K562 (cell line): ENCODE results near the gene EEF2K. TPM values are rescaled to one million over a fixed set of nuclear protein-coding genes. Genes with fewer than 3 reads are reported as not detected.

Source experiments
- ATAC-seq: fragments of 200-7000 bp; cut with Tn5 transposase; 3 replicates; pipeline ENCODE4 v1.9.1; 2020; ENCODE audit warnings: moderate library complexity
- Bru-seq: library from RNA; stranded (reverse); fragments of 400-500 nt; gene quantifications from one replicate; lab custom pipeline; 2021; lab: Mats Ljungman, UMichigan
- BruChase-seq, 2 experiments: library from RNA; stranded (reverse); fragments of 400-500 nt; gene quantifications; one replicate each; lab custom pipeline; 2021; lab: Mats Ljungman, UMichigan
- BruUV-seq: library from RNA; stranded (reverse); fragments of 400-500 nt; replicated peaks from 2 replicates; lab custom pipeline; 2021; lab: Mats Ljungman, UMichigan
- CTCF ChIA-PET: fragments of 300-600 bp; formaldehyde crosslinking; extraction: SDS; loops from one replicate; lab custom pipeline; 2021; ENCODE audit warnings: low intra/inter-chr PET ratio; lab: Yijun Ruan, JAX
- POLR2A ChIA-PET: fragments of 300-600, 350-650 bp; sonication (Branson Sonifier 250); formaldehyde crosslinking; extraction: SDS; loops from one replicate; lab custom pipeline; 2021; ENCODE audit warnings: antibody characterized with exemption, inconsistent platforms; lab: Yijun Ruan, JAX
- DNase-seq, 4 experiments: peaks; one replicate each; pipeline versions ENCODE4 v3.0.0 to v3.0.0-alpha.2; 2011 to 2018; ENCODE audit warnings: low spot score in 3 of 4, mixed read lengths in 3 of 4; ENCODE audit errors: extremely low read depth in 1 of 4
- FAIRE-seq: peaks from 2 replicates; lab custom pipeline; 2011; peaks lifted over from hg19 to GRCh38; lab: Jason Lieb, UNC
- H2AFZ ChIP-seq: 2 replicates; pipeline ENCODE4 v1.6.0; 2011; ENCODE audit warnings: low read depth, low read length, control low read depth, inconsistent platforms
- H3K27ac ChIP-seq: fragments of 200-600 bp; 3 replicates; pipeline ENCODE4 v1.8.0; 2011; ENCODE audit warnings: low read depth, mild to moderate bottlenecking, control low read depth, inconsistent platforms, low read length, moderate library complexity, mixed read lengths; ENCODE audit errors: extremely low read depth
- H3K27me3 ChIP-seq, 2 experiments: fragments of 300-600 bp in 1 of 2; 2 replicates in 1 of 2; 3 replicates in 1 of 2; pipeline versions ENCODE4 v1.6.0 to v1.8.0; 2011; ENCODE audit warnings: inconsistent platforms in 2 of 2, low read length in 2 of 2, mild to moderate bottlenecking in 1 of 2, mixed read lengths in 1 of 2, moderate library complexity in 1 of 2; ENCODE audit not compliant: control insufficient read depth in 2 of 2, insufficient read depth in 2 of 2
- H3K36me3 ChIP-seq: fragments of 300-600 bp; 3 replicates; pipeline ENCODE4 v1.8.0; 2011; ENCODE audit warnings: mild to moderate bottlenecking, low read length, inconsistent platforms; ENCODE audit not compliant: control insufficient read depth, insufficient read depth
- H3K4me1 ChIP-seq, 2 experiments: fragments of 200-600 bp in 1 of 2; replicated peaks in 1 of 2; 2 replicates in 1 of 2; 3 replicates in 1 of 2; pipeline versions ENCODE4 v1.5.1 to v1.8.0; 2011; ENCODE audit warnings: inconsistent platforms in 2 of 2, low read length in 2 of 2, mild to moderate bottlenecking in 1 of 2, mixed read lengths in 1 of 2, moderate library complexity in 1 of 2; ENCODE audit not compliant: control insufficient read depth in 2 of 2, insufficient read depth in 2 of 2
- H3K4me2 ChIP-seq: 2 replicates; pipeline ENCODE4 v1.6.1; 2011; ENCODE audit warnings: low read length, control low read depth, inconsistent platforms, mixed read lengths; ENCODE audit not compliant: insufficient read depth
- H3K4me3 ChIP-seq: fragments of 200-600 bp; sonication (generic), shearing (Covaris generic); 2 replicates; pipeline ENCODE4 v1.5.1; 2016; ENCODE audit warnings: control low read depth, inconsistent platforms
- H3K79me2 ChIP-seq: fragments of 200-600 bp; 3 replicates; pipeline ENCODE4 v1.8.0; 2011; ENCODE audit warnings: low read length, inconsistent platforms; ENCODE audit not compliant: control insufficient read depth, insufficient read depth
- H3K9ac ChIP-seq, 2 experiments: 2 replicates each; pipeline versions ENCODE4 v1.6.0 to v1.6.1; 2011; ENCODE audit warnings: low read depth in 2 of 2, low read length in 2 of 2, control low read depth in 1 of 2, inconsistent platforms in 1 of 2, mild to moderate bottlenecking in 1 of 2, mixed read lengths in 1 of 2; ENCODE audit not compliant: insufficient read depth in 1 of 2
- H3K9me1 ChIP-seq: one replicate; pipeline ENCODE4 v1.6.0; 2011; ENCODE audit warnings: inconsistent platforms, mild to moderate bottlenecking, low read length, moderate library complexity; ENCODE audit not compliant: control insufficient read depth, insufficient read depth
- H3K9me3 ChIP-seq: replicated peaks from 2 replicates; pipeline ENCODE4 v1.5.1; 2011; ENCODE audit warnings: low read depth, low read length, inconsistent platforms; ENCODE audit not compliant: control insufficient read depth, insufficient read depth
- H4K20me1 ChIP-seq: replicated peaks from 2 replicates; pipeline ENCODE4 v1.6.1; 2011; ENCODE audit warnings: low read length, inconsistent platforms, mixed read lengths; ENCODE audit not compliant: control insufficient read depth, insufficient read depth
- CXXC5 ChIP-seq: fragments of 250-450 bp; sonication (Bioruptor Pico); IDR thresholded peaks from 2 replicates; pipeline ENCODE4 v1.8.0; 2022; ENCODE audit warnings: inconsistent platforms, mild to moderate bottlenecking, moderate library complexity
- HDAC8 ChIP-seq: fragments of 450-650 bp; IDR thresholded peaks from 2 replicates; pipeline ENCODE4 v1.6.1; 2016; ENCODE audit warnings: mild to moderate bottlenecking, missing genetic modification characterization, moderate library complexity, missing compliant biosample characterization
- NFATC3 ChIP-seq: fragments of 450-650 bp; IDR thresholded peaks from 2 replicates; pipeline ENCODE4 v1.6.1; 2017; ENCODE audit warnings: mild to moderate bottlenecking
- PYGO2 ChIP-seq: fragments of 450-650 bp; IDR thresholded peaks from 2 replicates; pipeline ENCODE4 v1.6.1; 2016; ENCODE audit warnings: mild to moderate bottlenecking, missing genetic modification characterization, moderate library complexity, missing compliant biosample characterization
- SMC3 ChIP-seq: conservative IDR thresholded peaks from 2 replicates; pipeline ENCODE4 v1.6.1; 2011; ENCODE audit warnings: low read depth, low read length, improper control_type of control experiment; ENCODE audit not compliant: insufficient read depth
- TRIM28 ChIP-seq: fragments of 450-650 bp; IDR thresholded peaks from 2 replicates; pipeline ENCODE4 v1.6.1; 2017
- WGBS: fragments of 100-300 bp; shearing (Covaris generic); methylation state at CpG from one replicate; pipeline ENCODE4 v1.1.6; 2016; ENCODE audit warnings: low coverage, mixed read lengths; ENCODE audit not compliant: insufficient coverage; ENCODE audit errors: missing lambda C conversion rate; 5-methylcytosine and 5-hydroxymethylcytosine counted together
- in situ Hi-C: fragments of 300-500 bp; cut with MboI; formaldehyde crosslinking; loops from 4 replicates; pipeline ENCODE4 v1.15.0; 2018; ENCODE audit warnings: inconsistent platforms, mixed read lengths
- intact Hi-C: fragments of 100-400 bp; cut with micrococcal nuclease; formaldehyde crosslinking; loops from 2 replicates; pipeline ENCODE4 v1.14.2; 2022
- long read RNA-seq, 3 experiments: library from polyadenylated mRNA in 2 of 3; library from RNA in 1 of 3; unstranded in 2 of 3; stranded (forward) in 1 of 3; transcript quantifications; one replicate each; pipeline ENCODE4 v2.0.0, GENCODE V29; 2019 to 2022
- polyA minus RNA-seq, 3 experiments: library from RNA; depleted of rRNA, polyadenylated mRNA; stranded (reverse); fragments of >200 nt; gene quantifications; 2 replicates each; pipeline ENCODE4 v1.2.3, GENCODE V29; 2011
- polyA plus RNA-seq, 8 experiments: library from polyadenylated mRNA; depleted of rRNA in 4 of 8; stranded (reverse) in 5 of 8; unstranded in 3 of 8; fragments of >200 nt; fragmentation: Nextera tagmentation in 2 of 8; fragmentation: Illumina TruSeq in 1 of 8; extraction: Ambion mirVana in 2 of 8; extraction: Trizol in 1 of 8; gene quantifications; 2 replicates each; pipeline versions ENCODE4 v1.2.1 to v1.2.3, GENCODE V29; 2011 to 2014; ENCODE audit warnings: inconsistent platforms in 1 of 8, missing spikeins in 1 of 8
- total RNA-seq, 7 experiments: library from RNA; depleted of rRNA in 6 of 7; stranded (reverse); fragments of >200 nt in 6 of 7; fragmentation: Illumina TruSeq in 2 of 7; extraction: Trizol in 2 of 7; gene quantifications; 2 replicates each; pipeline versions ENCODE4 v1.2.1 to v1.2.3, GENCODE V29; 2011 to 2021; ENCODE audit warnings: low replicate concordance in 1 of 7
- TF ChIP-seq, protein P1 (sequence below): fragments of 450-650 bp; IDR thresholded peaks from 2 replicates; pipeline ENCODE4 v1.7.1; 2018; ENCODE audit warnings: mild to moderate bottlenecking, low read depth; ENCODE audit not compliant: partially characterized antibody
- TF ChIP-seq, protein P2 (sequence below): sonication (generic); formaldehyde crosslinking; IDR thresholded peaks from 2 replicates; pipeline ENCODE4 v1.9.0; 2022; ENCODE audit warnings: mild to moderate bottlenecking, missing genetic modification reagents
- TF ChIP-seq, protein P3 (sequence below), 2 experiments: fragments of 250-450 bp in 1 of 2; fragments of 450-650 bp in 1 of 2; sonication (Bioruptor Pico) in 1 of 2; IDR thresholded peaks; 2 replicates each; pipeline versions ENCODE4 v1.6.1 to v1.8.0; 2016 to 2021; ENCODE audit warnings: mild to moderate bottlenecking in 2 of 2, moderate library complexity in 2 of 2, missing compliant biosample characterization in 1 of 2, missing genetic modification characterization in 1 of 2

EEF2K gene
- total RNA-seq (2011; cell fraction: chromatin; rRNA removed; ENCODE audit: low replicate concordance): 80.4 and 136 TPM in 2 replicates
- total RNA-seq (2011; cell fraction: nucleolus; rRNA removed): 75.0 and 81.5 TPM in 2 replicates
- total RNA-seq (2011; cell fraction: nucleoplasm; rRNA removed): 92.4 and 163 TPM in 2 replicates
- 13.1 and 14.8 TPM in 2 replicates for total RNA-seq (2014; rRNA removed)
- total RNA-seq (2014; rRNA removed; fragmentation: Illumina TruSeq; extraction: Trizol): 14.6 and 18.3 TPM in 2 replicates
- 12.1 and 12.9 TPM in 2 replicates for total RNA-seq (2015; rRNA removed; fragmentation: Illumina TruSeq; extraction: Trizol)
- 33.7 and 35.2 TPM in 2 replicates for total RNA-seq (2021)
- 12.2 and 13.7 TPM in 2 replicates for polyA plus RNA-seq (2011; rRNA removed)
- 20.2 and 20.3 TPM in 2 replicates for polyA plus RNA-seq (2011; cell fraction: cytosol; rRNA removed)
- 32.2 and 38.1 TPM in 2 replicates for polyA plus RNA-seq (2011; cell fraction: nucleus; rRNA removed)
- polyA plus RNA-seq (2012): 10.6 and 18.8 TPM in 2 replicates
- polyA plus RNA-seq (2014; fragmentation: Illumina TruSeq; extraction: Trizol): 23.0 and 26.3 TPM in 2 replicates
- polyA plus RNA-seq (2014; fragmentation: Nextera tagmentation; extraction: Ambion mirVana): 1 to 10 TPM; 3.0 to 3.4 TPM
- polyA plus RNA-seq (2014; rRNA removed): 11.3 and 15.3 TPM in 2 replicates
- 29.6 and 31.7 TPM in 2 replicates for polyA minus RNA-seq (2011; rRNA and poly(A)+ RNA removed)
- polyA minus RNA-seq (2011; cell fraction: cytosol; rRNA and poly(A)+ RNA removed): 28.4 and 40.3 TPM in 2 replicates
- polyA minus RNA-seq (2011; cell fraction: nucleus; rRNA and poly(A)+ RNA removed): 12.3 and 15.8 TPM in 2 replicates
- Bru-seq, nascent RNA: percentile 68 among the genes with signal in this experiment
- percentile 72 among the genes with signal in this experiment for BruChase-seq, experiment 1, labeled RNA remaining after a 2-hour chase
- BruChase-seq, experiment 2, labeled RNA remaining after a 6-hour chase: percentile 76 among the genes with signal in this experiment
- long read RNA-seq, experiment 1, full-length matches to known transcripts: 27 of 91 reads
- long read RNA-seq, experiment 1, partial matches to known transcripts: 26 of 91 reads
- long read RNA-seq, experiment 1, other reads (novel, unspliced or antisense): 38 of 91 reads
- long read RNA-seq, experiment 2, full-length matches to known transcripts: 1 of 19 reads
- long read RNA-seq, experiment 2, partial matches to known transcripts: 1 of 19 reads
- long read RNA-seq, experiment 2, other reads (novel, unspliced or antisense): 17 of 19 reads
- long read RNA-seq, experiment 3, full-length matches to known transcripts: 1 of 7 reads
- long read RNA-seq, experiment 3, partial matches to known transcripts: 2 of 7 reads
- long read RNA-seq, experiment 3, other reads (novel, unspliced or antisense): 4 of 7 reads

DNA sequence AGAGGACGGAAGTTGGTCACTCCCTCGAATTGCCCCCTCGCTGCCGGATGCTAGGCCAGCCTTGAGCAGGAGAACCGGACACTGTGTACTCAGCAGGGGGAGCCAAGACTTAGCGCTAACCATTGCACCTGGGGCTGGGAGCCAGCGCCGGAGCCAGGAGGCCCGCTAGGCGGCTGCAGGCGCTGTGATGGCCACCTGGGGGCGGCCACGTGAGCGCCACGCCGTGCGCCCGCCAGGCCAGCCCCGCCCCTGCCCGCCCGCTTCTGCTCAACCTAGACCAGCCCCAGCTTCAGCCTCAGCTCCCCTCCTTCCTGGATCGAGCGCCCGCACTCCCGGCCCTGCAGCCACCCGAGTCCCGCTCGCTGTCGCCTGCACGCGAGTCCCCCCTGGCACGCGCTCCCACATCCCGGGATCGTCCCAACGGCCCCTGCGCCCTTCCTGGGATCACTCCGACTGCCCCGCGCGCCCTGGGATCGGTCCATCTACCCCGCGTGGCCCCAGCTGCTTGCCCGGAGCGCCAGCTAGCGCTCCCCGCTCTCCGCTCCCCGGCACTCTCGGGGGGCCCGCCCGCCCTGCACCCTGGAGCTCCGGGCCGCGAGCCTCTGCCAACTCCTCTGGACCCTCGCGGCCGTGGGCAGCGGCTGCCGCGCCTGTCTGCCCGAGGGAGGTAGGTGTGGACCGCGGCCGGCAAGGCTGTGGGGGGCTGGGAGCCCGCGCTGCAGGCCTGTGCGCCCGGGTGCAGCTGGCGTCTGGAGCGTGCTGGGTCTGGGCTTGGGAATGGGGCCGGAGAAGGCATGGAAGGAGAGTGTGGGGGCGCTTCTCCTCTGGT lies at the start of gene EEF2K:
Gene EEF2K (plus strand): TSS at position 266 of the 829 bp plus-strand sequence. CDS start 19,452 bp downstream, outside the sequence.
- Histone ChIP-seq H3K9me1 (no peaks in the 10 kb centered on the region), H3K36me3 (peaks cover 20% of the 10 kb centered on the region; the same call in 2 of the 3 replicates), H3K9me3 (peaks cover 5% of the 10 kb centered on the region), H3K79me2 (peaks cover 52% of the 10 kb centered on the region), H3K9ac (peak within 1 kb of the TSS; percentile 82 to 96), H3K4me1 (peaks cover 13 to 24% of the 10 kb centered on the region in 2 experiments; a peak in 4 of 5 replicates), H3K4me2 (peak within 1 kb of the TSS; percentile 87), H2AFZ (peak within 1 kb of the TSS; percentile 90), H3K27me3 (no peaks in the 10 kb centered on the region), H3K27ac (peak within 1 kb of the TSS; percentile 86), H4K20me1 (no peaks in the 10 kb centered on the region), H3K4me3 (peak within 1 kb of the TSS; percentile 94)
- intact Hi-C loops: loop anchor here (1.0 kb wide), 1 partner anchor 91 kb away; the partner anchor contains the start of gene POLR3E
- ATAC-seq (peak; percentile 96), FAIRE-seq (peak; percentile 98), DNase-seq (peak; percentile 93 to 98 (median 94))
- ChIA-PET POLR2A (interaction anchor here (0.7 to 2.9 kb wide), 4 partner anchors 10 to 91 kb away, joined by 3 to 18 read pairs (median 6); partner anchors contain the start of gene POLR3E), CTCF (interaction anchor here (3.3 kb wide), 1 partner anchor 91 kb away, joined by 30 read pairs; the partner anchor contains the start of gene POLR3E)
- WGBS: under 1% methylated on average over 41 of the region's 74 CpGs
- no TSS peak for BruUV-seq
- in situ Hi-C loops: loop anchor here (5.0 kb wide), 1 partner anchor 91 kb away; the partner anchor contains the start of gene POLR3E
- TF ChIP-seq PYGO2 (no peak), SMC3 (peak; percentile 72), NFATC3 (no peak), TRIM28 (peak; percentile 23; the same call in 1 of the 2 replicates), HDAC8 (0 out of 2 replicates have a peak, but pooled peaks have one; percentile 51), CXXC5 (CRISPR knock-in tag) (peak; percentile 93)
- TF ChIP-seq, protein P1, sequence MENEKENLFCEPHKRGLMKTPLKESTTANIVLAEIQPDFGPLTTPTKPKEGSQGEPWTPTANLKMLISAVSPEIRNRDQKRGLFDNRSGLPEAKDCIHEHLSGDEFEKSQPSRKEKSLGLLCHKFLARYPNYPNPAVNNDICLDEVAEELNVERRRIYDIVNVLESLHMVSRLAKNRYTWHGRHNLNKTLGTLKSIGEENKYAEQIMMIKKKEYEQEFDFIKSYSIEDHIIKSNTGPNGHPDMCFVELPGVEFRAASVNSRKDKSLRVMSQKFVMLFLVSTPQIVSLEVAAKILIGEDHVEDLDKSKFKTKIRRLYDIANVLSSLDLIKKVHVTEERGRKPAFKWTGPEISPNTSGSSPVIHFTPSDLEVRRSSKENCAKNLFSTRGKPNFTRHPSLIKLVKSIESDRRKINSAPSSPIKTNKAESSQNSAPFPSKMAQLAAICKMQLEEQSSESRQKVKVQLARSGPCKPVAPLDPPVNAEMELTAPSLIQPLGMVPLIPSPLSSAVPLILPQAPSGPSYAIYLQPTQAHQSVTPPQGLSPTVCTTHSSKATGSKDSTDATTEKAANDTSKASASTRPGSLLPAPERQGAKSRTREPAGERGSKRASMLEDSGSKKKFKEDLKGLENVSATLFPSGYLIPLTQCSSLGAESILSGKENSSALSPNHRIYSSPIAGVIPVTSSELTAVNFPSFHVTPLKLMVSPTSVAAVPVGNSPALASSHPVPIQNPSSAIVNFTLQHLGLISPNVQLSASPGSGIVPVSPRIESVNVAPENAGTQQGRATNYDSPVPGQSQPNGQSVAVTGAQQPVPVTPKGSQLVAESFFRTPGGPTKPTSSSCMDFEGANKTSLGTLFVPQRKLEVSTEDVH: peak; percentile 19
- TF ChIP-seq, protein P2, sequence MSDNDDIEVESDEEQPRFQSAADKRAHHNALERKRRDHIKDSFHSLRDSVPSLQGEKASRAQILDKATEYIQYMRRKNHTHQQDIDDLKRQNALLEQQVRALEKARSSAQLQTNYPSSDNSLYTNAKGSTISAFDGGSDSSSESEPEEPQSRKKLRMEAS (CRISPR knock-in tag): peak; percentile 98
- TF ChIP-seq, protein P3, sequence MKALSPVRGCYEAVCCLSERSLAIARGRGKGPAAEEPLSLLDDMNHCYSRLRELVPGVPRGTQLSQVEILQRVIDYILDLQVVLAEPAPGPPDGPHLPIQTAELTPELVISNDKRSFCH (CRISPR knock-in tag; IDR thresholded peaks at IDR 0.05): no peak
- TF ChIP-seq, protein P3 (tag; IDR thresholded peaks at IDR 0.05): peak; percentile 65; the same call in 1 of the 2 replicates
